Endothelial cell (in vitro differentiated cells): ENCODE measurements around the gene CTR9. TPM values are rescaled to one million over a fixed set of nuclear protein-coding genes. Genes with fewer than 3 reads are reported as not detected.

Experiments
- DNase-seq: peaks from one replicate; pipeline ENCODE4 v3.0.0; 2021; ENCODE audit warnings: low spot score
- H3K27ac Mint-ChIP-seq: one replicate; pipeline ENCODE4 v1.8.0; 2021; ENCODE audit warnings: mixed read lengths, inconsistent platforms; ENCODE audit not compliant: unreplicated experiment
- H3K27me3 Mint-ChIP-seq: one replicate; pipeline ENCODE4 v1.8.0; 2021; ENCODE audit warnings: mild to moderate bottlenecking, moderate library complexity, mixed read lengths, inconsistent platforms; ENCODE audit not compliant: unreplicated experiment
- H3K36me3 Mint-ChIP-seq: one replicate; pipeline ENCODE4 v1.8.0; 2021; ENCODE audit warnings: mild to moderate bottlenecking, low read depth, mixed read lengths, inconsistent platforms; ENCODE audit not compliant: unreplicated experiment
- H3K4me1 Mint-ChIP-seq: one replicate; pipeline ENCODE4 v1.8.0; 2021; ENCODE audit warnings: mild to moderate bottlenecking, mixed read lengths, inconsistent platforms; ENCODE audit not compliant: unreplicated experiment
- H3K4me3 Mint-ChIP-seq: one replicate; pipeline ENCODE4 v1.8.0; 2021; ENCODE audit warnings: mild to moderate bottlenecking, mixed read lengths, inconsistent platforms; ENCODE audit not compliant: unreplicated experiment
- H3K9me3 Mint-ChIP-seq: one replicate; pipeline ENCODE4 v1.8.0; 2021; ENCODE audit warnings: mixed read lengths, inconsistent platforms; ENCODE audit not compliant: unreplicated experiment
- CTCF ChIP-seq: fragments of 200-600 bp; sonication (generic); IDR thresholded peaks from one replicate; pipeline ENCODE4 v1.5.0; 2021; ENCODE audit warnings: antibody characterized with exemption; ENCODE audit not compliant: unreplicated experiment
- total RNA-seq: library from RNA; stranded (reverse); fragmentation: NEBNext Ultra II Directional; extraction: Animal tissue kit (Norgen Biotek cat#: 25700); gene quantifications from one replicate; pipeline ENCODE4 v1.2.1, GENCODE V29; 2021; ENCODE audit not compliant: unreplicated experiment

CTR9 gene
- total RNA-seq, 1 donor from 2014 or later = 43.5 TPM

GRCh38 chr11:10761085-10761698, 10.1 kb downstream of the CTR9 start:
- Mint-ChIP-seq H3K9me3 (no peaks in the 10 kb centered on the region), H3K4me3 (no peak overlapping the region), H3K27ac (no peak overlapping the region), H3K27me3 (no peaks in the 10 kb centered on the region), H3K36me3 (peaks cover 8% of the 10 kb centered on the region), H3K4me1 (peaks cover 5% of the 10 kb centered on the region)
- no peak for TF ChIP-seq CTCF
- no peak for DNase-seq

GRCh38 chr11:10762185-10762584, 11.1 kb downstream of the CTR9 start:
- Mint-ChIP-seq H3K36me3 (peaks cover 9% of the 10 kb centered on the region), H3K27me3 (no peaks in the 10 kb centered on the region), H3K4me1 (peaks cover 9% of the 10 kb centered on the region), H3K9me3 (no peaks in the 10 kb centered on the region), H3K27ac (no peak overlapping the region), H3K4me3 (no peak overlapping the region)
- DNase-seq = no peak
- TF ChIP-seq CTCF = no peak

DNA sequence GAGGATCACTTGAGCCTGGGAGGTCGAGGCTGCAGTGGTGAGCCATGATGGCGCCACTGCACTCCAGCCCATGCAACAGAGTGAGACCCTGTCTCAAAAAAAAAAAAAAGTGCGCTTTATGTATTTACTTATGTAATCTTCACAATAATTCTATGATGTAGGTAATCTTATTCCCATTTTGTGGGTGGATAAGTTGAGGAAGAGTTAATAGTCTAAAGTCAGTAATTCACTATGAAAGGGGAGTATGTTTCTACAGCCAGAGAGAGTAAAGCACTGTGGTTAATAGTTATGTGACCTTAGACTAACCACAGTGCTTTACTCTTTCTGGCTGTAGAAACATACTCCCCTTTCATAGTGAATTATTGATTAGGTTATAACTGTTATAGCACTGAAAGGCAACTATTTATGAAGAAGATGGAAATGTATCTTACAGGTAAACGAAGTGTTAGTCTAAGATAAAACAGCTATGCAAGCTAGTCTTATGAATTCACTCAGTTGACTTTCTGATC, 11.9 kb downstream of the CTR9 start:
- peaks cover 16% of the 10 kb centered on the region for H3K36me3 Mint-ChIP-seq

DNA sequence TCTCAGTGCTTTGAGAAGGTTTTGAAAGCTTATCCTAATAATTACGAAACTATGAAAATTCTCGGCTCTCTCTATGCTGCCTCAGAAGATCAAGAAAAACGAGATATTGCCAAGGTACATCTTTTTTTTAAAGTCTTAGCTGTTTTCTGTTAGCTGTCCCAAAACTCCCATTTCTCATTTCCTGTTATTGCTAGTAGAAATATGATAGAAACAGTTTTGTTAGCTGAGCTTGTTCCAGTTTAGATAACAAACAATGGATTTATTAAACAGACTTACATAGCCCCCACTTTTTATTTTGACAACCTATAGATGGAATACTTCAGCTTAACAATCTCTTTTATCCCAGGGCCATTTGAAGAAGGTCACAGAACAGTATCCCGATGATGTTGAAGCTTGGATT, 12.7 kb downstream of the CTR9 start:
- Mint-ChIP-seq H3K27ac (no peak overlapping the region), H3K4me3 (no peak overlapping the region), H3K36me3 (peaks cover 16% of the 10 kb centered on the region), H3K4me1 (peaks cover 9% of the 10 kb centered on the region), H3K27me3 (no peaks in the 10 kb centered on the region), H3K9me3 (no peaks in the 10 kb centered on the region)
- TF ChIP-seq CTCF = no peak
- no peak for DNase-seq

More for the DNA sequence above, 11.9 kb downstream of the CTR9 start:
- no peak for DNase-seq
- Mint-ChIP-seq H3K9me3 (no peaks in the 10 kb centered on the region), H3K27me3 (no peaks in the 10 kb centered on the region), H3K27ac (no peak overlapping the region), H3K4me3 (no peak overlapping the region), H3K4me1 (peaks cover 9% of the 10 kb centered on the region)
- TF ChIP-seq CTCF = no peak

GRCh38 chr11:10764412-10764811, 13.4 kb downstream of the CTR9 start:
- Mint-ChIP-seq H3K27me3 (no peaks in the 10 kb centered on the region), H3K36me3 (peaks cover 16% of the 10 kb centered on the region), H3K4me1 (peaks cover 9% of the 10 kb centered on the region), H3K9me3 (no peaks in the 10 kb centered on the region), H3K4me3 (no peak overlapping the region), H3K27ac (no peak overlapping the region)
- no peak for TF ChIP-seq CTCF
- no peak for DNase-seq
